GM21786 (cell line): ENCODE results near the gene GHR.
"Not testable (repeated sequence)": the region's sequence is repeated elsewhere in the genome, so short reads cannot be mapped to it uniquely, and the experiment has no call there.

Experiments
- ATAC-seq: cut with Tn5 transposase; IDR thresholded peaks from one replicate; pipeline ENCODE4 v1.9.1; 2021; ENCODE audit not compliant: unreplicated experiment

Gene GHR

GRCh38 chr5:42689391-42689790 lies 266.2 kb downstream of the GHR start:
- no peak for ATAC-seq

- ATAC-seq: no peak
These were observed 268.2 kb downstream of the GHR start for GRCh38 chr5:42691413-42691937.

GRCh38 chr5:42701351-42702059 lies 278.3 kb downstream of the GHR start:
- no peak for ATAC-seq

GRCh38 chr5:42703238-42703637 lies 280.0 kb downstream of the GHR start:
- no peak for ATAC-seq

GRCh38 chr5:42715785-42716184 lies 292.5 kb downstream of the GHR start:
- no peak for ATAC-seq

- ATAC-seq: peak; percentile 84
These were observed 295.4 kb downstream of the GHR start for GRCh38 chr5:42718591-42718990.

- ATAC-seq: no peak
These were observed 295.8 kb downstream of the GHR start for GRCh38 chr5:42719034-42719433.

- no peak for ATAC-seq
These were observed 297.0 kb downstream of the GHR start for GRCh38 chr5:42720251-42720650.

- no peak for ATAC-seq
These were observed 298.2 kb downstream of the GHR start for GRCh38 chr5:42721484-42721883.

- ATAC-seq: not testable (repeated sequence)
These were observed 311.4 kb downstream of the GHR start for GRCh38 chr5:42734531-42735058.

GRCh38 chr5:42740920-42741319 lies 317.7 kb downstream of the GHR start:
- no peak for ATAC-seq

- no peak for ATAC-seq
These were observed 322.2 kb downstream of the GHR start for GRCh38 chr5:42745426-42745825.

- ATAC-seq: no peak
These were observed 322.6 kb downstream of the GHR start for GRCh38 chr5:42745856-42746255.

GRCh38 chr5:42749020-42749419 lies 325.8 kb downstream of the GHR start:
- ATAC-seq: no peak

GRCh38 chr5:42750507-42750906 lies 327.3 kb downstream of the GHR start:
- ATAC-seq: no peak

GRCh38 chr5:42751044-42751443 lies 327.8 kb downstream of the GHR start:
- no peak for ATAC-seq

GRCh38 chr5:42753099-42753498 lies 329.9 kb downstream of the GHR start:
- no peak for ATAC-seq

GRCh38 chr5:42756606-42757601 lies 333.7 kb downstream of the GHR start, which contains the start of gene CCDC152:
CCDC152 (plus strand) TSS chr5:42756818; CDS start chr5:42759122, 2,304 bp downstream.
- peak; percentile 84 for ATAC-seq

- no peak for ATAC-seq
These were observed 336.2 kb downstream of the GHR start for GRCh38 chr5:42759456-42759855.

- no peak for ATAC-seq
These were observed 337.2 kb downstream of the GHR start for GRCh38 chr5:42760426-42760825.

- no peak for ATAC-seq
These were observed 338.6 kb downstream of the GHR start for GRCh38 chr5:42761791-42762190.
